LoVo (cell line): ENCODE measurements around the gene MRI1.
A peak's percentile ranks its signal among the peaks of the same experiment; 100 is the strongest.

ENCODE experiments used
- DNase-seq: peaks from one replicate; pipeline ENCODE4 v3.0.0-alpha.2; 2016; ENCODE audit warnings: low spot score

The MRI1 gene

DNA sequence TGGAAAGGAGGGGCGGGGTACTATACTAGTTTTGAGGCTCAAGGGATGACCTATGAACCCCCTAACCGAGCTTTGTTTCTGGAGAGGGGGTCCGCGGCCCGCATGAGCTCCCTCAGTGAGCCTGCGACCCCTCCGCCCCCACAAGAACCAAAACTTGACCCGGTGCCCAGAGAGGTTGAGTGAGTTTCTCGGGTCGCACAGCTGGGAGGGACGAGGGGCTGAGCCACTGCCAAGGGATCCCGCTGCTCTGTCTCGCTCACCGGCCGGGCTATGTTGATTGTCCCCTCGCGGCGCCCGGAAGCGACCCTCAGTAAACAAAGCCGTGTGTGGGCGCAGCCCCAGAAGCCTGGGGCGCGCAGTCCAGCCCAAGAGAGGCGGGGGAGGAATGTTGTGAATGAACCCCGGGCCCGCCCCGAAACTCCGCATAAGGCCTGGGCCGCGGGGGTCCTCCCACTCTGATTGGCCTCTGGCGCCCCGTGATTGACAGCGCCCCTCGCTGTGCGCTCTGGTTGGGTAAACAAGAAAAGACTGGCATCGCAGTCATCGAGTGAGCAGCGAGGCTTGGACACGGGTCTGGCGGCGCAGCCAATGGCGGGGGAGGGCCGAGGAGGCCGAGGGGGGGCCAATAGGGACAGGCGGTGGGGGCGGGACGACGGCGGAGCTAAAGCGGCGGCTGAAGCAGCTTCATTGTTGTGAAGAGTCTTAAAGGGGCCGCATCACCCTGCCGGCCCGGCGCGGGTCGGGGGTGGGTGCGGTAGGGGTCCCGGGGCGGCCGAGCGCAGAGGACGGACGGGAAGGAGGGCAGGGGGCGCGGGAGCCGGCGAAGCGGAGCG lies 30.7 kb downstream of the MRI1 start, which contains the start of gene ZSWIM4:
TSS of gene ZSWIM4 (plus strand) at position 687 of the 833 bp plus-strand sequence. CDS start 206 bp downstream, outside the sequence.
- peak; percentile 99 for DNase-seq

DNA sequence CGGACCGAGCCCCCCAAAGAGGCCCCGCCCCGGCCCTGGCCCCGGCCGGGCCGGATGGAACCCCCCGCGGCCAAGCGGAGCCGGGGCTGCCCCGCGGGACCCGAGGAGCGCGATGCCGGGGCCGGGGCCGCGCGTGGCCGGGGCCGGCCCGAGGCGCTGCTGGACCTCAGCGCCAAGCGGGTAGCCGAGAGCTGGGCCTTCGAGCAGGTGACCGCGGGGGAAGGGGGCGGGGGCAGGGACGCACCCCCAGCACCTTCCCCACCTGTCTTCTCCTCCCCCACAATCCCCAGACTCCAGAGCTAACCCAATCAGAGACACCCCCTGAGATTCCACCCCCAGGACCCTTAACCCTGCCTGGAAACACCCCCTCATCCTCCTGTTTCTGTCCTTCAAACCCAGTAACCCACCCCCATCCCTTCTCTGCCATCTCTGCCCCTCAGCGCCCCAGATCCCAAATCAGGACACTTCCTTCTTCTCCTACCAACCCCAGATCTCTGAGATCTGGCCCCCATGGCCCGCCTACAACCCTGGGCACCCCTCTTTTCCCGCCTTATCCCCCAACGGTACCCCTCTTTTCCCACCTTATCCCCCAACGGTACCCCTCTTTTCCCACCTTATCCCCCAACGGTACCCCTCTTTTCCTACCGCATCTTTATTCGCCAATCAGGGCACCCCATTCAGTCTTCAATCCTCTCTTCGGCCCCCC lies 31.4 kb downstream of the MRI1 start:
- DNase-seq: peak; percentile 12

- peak; percentile 44 for DNase-seq
Observed at GRCh38 chr19:13796301-13797057, 32.2 kb downstream of the MRI1 start.

DNA sequence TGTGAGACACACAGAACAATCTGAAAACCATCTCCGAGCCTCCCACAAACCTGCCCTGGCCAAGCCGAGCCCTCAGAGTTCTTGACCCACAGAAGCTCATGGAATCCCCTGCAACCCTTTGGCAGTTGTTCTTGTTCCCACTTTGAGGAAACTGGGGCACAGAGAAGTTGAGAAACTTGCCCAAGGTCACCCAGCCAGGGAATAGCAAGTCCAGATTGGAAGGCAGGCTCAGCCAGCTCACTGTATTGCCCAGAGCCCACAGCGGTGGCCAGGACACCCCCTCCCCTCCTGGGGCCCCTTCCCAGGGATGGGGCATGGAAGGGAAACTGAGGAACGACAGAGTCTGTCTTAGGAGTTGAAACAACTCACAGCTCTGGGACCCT lies 32.7 kb downstream of the MRI1 start:
- DNase-seq: no peak

DNA sequence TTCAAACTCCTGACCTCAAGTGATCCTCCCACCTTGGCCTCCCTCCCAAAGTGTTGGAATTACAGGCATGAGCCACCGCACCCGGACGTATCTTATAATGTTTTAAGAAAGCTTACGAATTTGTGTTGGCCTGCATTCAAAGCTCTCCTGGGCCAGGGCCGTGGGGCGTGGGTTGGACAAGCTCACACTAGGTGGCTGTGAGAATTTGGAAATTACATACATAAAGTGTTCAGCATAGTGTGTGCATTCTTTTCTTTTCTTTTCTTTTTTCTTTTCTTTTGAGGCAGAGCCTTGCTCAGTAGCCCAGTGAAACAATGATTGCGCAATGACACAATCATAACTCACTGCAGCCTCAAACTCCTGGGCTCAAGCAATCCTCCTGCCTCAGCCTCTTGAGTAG lies 33.5 kb downstream of the MRI1 start:
- no peak for DNase-seq

DNA sequence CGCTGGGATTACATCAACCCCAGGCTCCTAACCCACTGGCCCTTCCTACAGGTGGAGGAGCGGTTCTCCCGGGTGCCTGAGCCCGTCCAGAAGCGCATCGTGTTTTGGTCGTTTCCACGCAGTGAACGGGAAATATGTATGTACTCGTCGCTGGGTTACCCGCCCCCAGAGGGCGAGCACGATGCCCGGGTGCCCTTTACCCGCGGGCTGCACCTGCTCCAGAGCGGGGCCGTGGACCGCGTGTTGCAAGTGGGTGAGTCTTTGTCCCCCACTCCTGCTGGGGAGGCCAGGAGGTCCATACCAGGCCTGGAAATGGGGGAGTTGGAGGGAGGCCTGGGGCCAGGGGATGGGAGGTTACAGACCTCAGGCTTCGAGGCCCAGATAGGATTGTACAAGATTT lies 35.3 kb downstream of the MRI1 start:
- DNase-seq: no peak

- DNase-seq: no peak
Observed at GRCh38 chr19:13803038-13803437, 38.7 kb downstream of the MRI1 start.

DNA sequence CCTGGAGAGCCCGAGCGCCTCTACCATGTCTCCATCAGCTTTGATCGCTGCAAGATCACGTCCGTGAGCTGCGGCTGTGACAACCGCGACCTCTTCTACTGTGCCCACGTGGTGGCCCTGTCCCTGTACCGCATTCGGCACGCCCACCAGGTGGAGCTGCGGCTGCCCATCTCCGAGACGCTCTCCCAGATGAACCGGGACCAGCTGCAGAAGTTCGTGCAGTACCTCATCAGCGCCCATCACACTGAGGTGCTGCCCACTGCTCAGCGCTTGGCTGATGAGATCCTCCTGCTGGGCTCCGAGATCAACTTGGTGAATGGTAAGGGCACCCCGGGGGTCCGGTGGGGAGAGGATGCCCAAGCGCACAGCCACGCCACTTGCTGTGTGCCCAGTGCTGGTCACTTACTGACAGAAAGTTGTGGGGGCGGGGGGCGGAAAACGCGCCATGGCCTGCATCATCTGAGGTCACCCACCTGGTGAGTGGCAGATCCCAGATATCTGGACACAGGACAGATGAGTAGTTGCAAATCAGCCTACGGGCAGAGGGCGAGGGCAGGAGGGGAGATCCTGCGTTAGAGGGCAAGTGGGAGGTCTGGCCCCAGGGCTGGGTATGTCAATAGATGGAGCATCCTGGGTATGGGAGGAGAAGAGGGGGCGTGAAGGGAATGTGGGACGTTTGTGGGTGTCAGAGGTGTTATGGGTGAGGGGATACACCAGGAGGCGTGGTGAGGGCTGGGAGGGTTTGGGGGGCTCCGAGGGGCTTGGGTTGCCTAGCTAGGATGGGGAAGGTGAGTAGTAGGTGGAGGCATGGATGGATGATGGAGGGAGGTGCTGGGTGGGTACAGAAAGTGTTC lies 40.7 kb downstream of the MRI1 start:
- DNase-seq: no peak

GRCh38 chr19:13806728-13807127 lies 42.4 kb downstream of the MRI1 start:
- no peak for DNase-seq

DNA sequence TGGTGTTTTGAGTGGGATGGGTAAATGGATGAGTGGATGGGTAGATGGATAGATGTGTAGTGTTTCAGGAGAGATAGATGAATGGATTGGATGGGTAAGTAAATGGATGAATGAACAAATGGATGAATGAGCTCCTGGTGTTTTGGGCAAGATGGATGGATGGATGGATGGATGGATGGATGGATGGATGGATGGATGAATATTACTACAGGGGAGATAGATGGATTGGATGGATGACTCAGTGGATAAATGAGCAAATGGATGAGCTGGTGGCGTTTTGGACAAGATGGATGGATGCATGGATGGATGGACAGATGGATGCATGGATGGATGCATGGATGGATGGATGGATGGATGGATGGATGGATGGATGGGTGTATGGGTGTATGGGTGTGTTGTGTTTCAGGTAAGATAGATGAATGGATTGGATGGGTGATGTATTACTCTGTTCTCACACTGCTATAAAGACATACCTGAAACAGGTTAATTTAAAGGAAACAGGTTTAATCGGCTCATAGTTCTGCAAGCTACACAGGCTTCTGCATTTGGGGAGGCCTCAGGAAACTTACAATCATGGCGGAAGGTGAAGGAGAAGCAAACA lies 43.2 kb downstream of the MRI1 start:
- DNase-seq: no peak

DNA sequence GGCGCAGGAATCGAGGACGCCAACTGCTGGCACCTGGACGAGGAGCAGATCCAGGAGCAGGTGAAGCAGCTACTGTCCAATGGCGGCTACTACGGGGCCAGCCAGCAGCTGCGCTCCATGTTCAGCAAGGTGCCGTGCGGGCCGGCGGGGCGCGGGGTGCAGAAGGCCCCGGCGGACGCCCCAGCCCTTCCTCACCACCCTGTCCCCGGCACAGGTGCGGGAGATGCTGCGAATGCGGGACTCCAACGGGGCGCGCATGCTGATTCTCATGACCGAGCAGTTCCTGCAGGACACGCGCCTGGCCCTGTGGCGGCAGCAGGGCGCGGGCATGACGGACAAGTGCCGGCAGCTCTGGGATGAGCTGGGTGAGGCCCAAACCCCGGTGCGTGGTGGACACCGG lies 44.5 kb downstream of the MRI1 start:
- DNase-seq: no peak

- DNase-seq: no peak
Observed at GRCh38 chr19:13812544-13812943, 48.2 kb downstream of the MRI1 start.

DNA sequence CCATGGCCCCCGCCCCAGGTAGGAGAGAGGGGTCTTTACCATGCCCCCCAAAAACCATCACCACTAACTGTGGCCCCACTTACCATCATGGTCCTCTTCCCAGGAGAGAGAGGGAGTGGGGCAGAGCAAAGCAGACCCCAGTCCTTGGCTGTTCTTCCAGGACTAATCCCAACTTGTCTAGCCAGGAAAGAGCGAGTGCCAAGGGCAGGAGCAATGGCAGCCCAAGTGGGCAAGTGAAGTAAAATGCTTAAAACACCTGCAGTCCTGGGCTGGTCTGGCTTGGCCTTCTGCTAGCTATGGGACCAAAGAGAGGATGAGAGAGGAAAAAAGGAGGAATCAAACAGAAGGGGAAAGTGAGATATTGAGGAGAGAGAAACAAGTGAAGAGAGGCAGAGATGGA lies 48.8 kb downstream of the MRI1 start:
- no peak for DNase-seq

- no peak for DNase-seq
Observed at GRCh38 chr19:13814550-13814949, 50.2 kb downstream of the MRI1 start.

DNA sequence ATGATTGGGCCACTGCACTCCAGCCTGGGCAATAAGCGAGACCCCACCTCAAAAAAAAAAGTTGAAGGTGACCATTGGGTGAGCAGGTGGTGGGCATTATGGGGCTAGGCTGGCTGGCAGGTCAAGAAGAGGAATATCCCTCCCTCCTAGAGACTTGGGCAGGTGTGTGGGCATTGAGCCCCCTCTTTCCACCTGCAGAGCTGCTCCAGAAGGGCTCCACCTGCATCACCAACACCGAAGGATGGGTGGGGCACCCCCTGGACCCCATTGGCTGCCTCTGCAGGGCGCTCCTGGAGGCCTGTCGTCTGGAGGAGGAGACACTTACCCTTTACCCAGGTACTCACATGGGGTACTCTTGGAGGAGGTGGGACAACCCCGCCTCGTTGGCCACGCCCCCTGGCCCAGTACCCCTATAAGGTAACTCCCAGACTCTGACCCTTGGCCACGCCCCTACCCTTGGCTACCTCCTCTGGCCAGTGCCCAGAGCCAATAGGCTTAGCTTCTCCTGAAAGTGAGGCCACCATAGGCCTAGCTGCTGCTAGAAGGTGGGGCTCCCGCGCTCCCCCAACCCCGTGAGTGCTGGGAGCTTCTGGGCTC lies 52.8 kb downstream of the MRI1 start:
- no peak for DNase-seq

GRCh38 chr19:13817615-13818371 lies 53.5 kb downstream of the MRI1 start:
- no peak for DNase-seq

DNA sequence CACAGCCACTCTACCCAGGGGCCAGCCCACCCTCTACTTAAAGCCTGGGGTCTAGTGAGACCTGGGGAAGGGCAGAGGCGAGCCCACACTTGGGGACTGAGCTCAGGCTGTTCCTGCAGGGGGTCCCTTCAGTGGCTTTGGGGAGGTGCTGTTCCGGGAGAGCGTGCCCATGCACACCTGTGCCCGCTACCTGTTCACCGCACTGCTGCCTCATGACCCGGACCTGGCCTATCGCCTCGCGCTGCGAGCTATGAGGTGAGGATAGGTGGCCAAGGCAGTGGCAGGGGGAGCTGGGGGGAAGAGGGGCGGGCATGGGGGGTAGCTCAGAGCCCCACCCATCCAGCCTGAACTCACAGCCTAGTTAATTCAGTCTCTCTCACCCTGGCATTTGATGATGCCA lies 54.9 kb downstream of the MRI1 start:
- no peak for DNase-seq

GRCh38 chr19:13821292-13821691 lies 57.0 kb downstream of the MRI1 start:
- no peak for DNase-seq

GRCh38 chr19:13823256-13823655 lies 58.9 kb downstream of the MRI1 start:
- DNase-seq: no peak
